Measurements from ENCODE around the gene SPATA25. TPM values are rescaled to one million over a fixed set of nuclear protein-coding genes. Genes with fewer than 3 reads are reported as not detected.
A peak's percentile ranks its signal among the peaks of the same experiment; 100 is the strongest.
"Not testable (repeated sequence)": the region's sequence is repeated elsewhere in the genome, so short reads cannot be mapped to it uniquely, and the experiment has no call there.

SPATA25 gene
- total RNA-seq, 1 donor from 2014 or later = 10.2 TPM

DNA sequence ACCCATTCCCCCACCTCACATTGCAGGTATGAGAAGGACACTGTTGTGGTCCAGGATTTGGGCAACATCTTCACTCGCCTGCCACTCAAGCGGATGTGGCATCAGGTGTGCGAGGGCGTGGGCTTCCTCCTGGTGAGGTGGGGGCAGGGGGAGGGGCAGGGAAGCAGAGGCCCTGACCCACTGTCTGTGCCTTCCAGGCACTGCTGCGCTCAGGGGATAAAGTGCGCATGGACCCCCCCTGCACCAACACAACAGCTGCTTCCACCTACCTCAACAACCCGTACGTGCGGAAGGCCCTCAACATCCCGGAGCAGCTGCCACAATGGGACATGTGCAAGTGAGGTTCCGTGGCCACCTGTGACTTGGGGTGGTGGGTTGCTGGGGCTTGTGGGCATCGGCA is 7.4 kb upstream of the SPATA25 start:
- no peak for DNase-seq (ENCODE audit: low read depth)

DNA sequence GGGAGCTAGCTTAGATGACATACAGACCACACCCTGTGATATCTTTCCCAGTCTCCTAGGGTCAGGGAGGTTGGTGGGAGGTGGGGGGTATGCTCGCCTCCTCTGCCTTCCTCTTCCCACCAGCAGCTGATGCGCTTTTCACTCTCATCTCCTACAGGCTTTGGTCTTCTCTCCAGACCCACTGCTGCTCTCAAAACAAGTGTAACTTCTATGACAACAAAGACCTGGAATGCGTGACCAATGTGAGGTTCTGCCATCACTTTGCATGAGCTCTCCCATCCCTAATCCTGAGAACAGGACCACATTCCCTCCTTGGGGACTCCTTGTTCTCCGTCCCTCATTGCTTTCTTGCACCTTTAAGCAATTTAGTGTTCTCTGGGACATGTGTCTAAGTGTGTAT is 6.4 kb upstream of the SPATA25 start:
- no peak for DNase-seq (ENCODE audit: low read depth)

DNA sequence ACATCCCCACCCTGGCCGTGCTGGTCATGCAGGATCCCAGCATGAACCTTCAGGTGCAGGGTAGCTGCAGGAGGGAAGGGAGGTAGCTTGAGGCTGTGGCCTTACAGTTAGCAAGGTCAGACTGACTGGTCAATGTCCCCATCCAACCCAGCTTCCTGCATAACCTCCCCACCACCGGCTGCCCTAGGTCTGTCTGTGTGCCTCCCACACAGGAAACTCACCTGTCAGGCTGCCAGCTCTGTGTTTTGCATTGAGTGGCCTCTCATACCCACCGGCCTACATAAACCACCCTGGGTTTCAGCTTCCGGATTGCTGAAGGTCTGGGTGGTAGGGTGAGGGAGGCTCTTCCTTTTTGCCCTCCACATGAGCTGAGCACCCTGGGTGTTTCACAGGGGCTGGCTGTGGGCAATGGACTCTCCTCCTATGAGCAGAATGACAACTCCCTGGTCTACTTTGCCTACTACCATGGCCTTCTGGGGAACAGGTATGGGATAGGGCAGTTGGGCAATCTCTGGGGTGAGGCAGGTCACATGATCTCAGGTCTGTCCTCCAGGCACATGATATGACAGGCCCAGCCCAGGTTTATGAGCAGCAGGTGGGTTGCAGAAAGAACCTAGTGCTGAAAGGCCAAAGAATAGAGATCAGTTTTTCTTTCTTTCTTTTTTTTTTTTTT is 5.5 kb upstream of the SPATA25 start:
- no peak for DNase-seq (ENCODE audit: low read depth)

- DNase-seq (ENCODE audit: low read depth) = peak; percentile 49
Observed at GRCh38 chr20:45892049-45892825, 4.8 kb upstream of the SPATA25 start.

DNA sequence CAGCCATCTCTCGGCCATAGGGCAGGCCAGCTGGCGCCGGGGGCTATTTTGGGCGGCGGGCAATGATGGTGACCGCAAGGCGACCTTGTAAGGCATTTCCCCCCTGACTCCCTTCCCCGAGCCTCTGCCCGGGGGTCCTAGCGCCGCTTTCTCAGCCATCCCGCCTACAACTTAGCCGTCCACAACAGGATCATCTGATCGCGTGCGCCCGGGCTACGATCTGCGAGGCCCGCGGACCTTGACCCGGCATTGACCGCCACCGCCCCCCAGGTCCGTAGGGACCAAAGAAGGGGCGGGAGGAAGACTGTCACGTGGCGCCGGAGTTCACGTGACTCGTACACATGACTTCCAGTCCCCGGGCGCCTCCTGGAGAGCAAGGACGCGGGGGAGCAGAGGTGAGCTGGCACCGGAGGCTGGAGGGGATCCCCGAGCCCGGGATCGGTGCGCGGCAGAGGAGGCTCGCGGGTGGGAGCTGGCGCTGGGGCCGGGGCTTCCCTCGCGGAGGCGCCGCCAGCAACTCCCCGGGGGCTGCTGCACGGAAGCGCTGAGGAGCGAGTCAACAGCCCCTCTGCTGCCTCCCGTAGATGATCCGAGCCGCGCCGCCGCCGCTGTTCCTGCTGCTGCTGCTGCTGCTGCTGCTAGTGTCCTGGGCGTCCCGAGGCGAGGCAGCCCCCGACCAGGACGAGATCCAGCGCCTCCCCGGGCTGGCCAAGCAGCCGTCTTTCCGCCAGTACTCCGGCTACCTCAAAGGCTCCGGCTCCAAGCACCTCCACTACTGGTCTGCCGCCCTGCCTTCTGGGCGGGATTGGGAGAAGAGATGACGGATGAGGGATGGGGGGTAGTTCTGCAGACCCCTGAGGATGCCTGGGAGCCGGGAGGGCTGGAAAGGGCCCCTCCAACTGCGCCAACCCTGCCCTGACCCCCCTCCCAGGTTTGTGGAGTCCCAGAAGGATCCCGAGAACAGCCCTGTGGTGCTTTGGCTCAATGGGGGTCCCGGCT is 3.9 kb upstream of the SPATA25 start, which contains the start of the genes CTSA and NEURL2:
CTSA (plus strand) TSS at position 351 of the 999 bp plus-strand sequence; CDS start at position 585, 234 bp downstream.
NEURL2 (minus strand) TSS at position 224 of the 999 bp plus-strand sequence; CDS start at position 7, 217 bp downstream.
- peak; percentile 98 for DNase-seq (ENCODE audit: low read depth)

- DNase-seq (ENCODE audit: low read depth) = peak; percentile 91
Observed at GRCh38 chr20:45890077-45890984, 2.9 kb upstream of the SPATA25 start.

DNA sequence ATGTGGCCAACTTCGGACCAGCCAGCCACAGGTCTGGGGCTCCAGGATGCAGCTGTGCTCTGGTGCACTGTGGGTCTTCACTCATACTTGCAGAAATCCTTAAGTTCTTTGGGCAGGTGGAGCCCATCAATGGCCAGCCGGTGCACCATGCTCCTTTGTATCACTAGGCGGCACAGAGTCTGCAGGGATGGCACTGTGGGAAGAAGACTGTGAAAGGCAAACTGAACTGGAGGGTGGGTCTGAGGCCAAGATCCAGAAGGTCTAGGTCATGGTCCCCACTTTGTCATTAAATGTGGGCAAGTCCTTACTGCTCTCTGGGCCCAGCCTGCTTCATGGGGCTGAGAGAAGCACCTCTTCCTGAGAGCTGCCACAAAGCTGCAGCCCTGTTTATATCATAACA is 1.3 kb upstream of the SPATA25 start:
- DNase-seq (ENCODE audit: low read depth) = peak; percentile 46

- no peak for DNase-seq (ENCODE audit: low read depth)
Observed at GRCh38 chr20:45886590-45887345, 654 bp downstream of the SPATA25 start.

- DNase-seq (ENCODE audit: low read depth) = no peak
Observed at GRCh38 chr20:45883100-45883469, 4.3 kb downstream of the SPATA25 start.

GRCh38 chr20:45882469-45883099 is 4.8 kb downstream of the SPATA25 start:
- no peak for DNase-seq (ENCODE audit: low read depth)

GRCh38 chr20:45880988-45881788 is 6.2 kb downstream of the SPATA25 start, which contains the start of gene ZSWIM1:
ZSWIM1 (plus strand) TSS chr20:45881227; CDS start chr20:45882593, 1,366 bp downstream.
- DNase-seq (ENCODE audit: low read depth) = peak; percentile 100

GRCh38 chr20:45878076-45878761 is 9.2 kb downstream of the SPATA25 start:
- peak; percentile 25 for DNase-seq (ENCODE audit: low read depth)

GRCh38 chr20:45874576-45874975 is 12.8 kb downstream of the SPATA25 start:
- no peak for DNase-seq (ENCODE audit: low read depth)

GRCh38 chr20:45874104-45874481 is 13.3 kb downstream of the SPATA25 start:
- DNase-seq (ENCODE audit: low read depth) = not testable (repeated sequence)

DNA sequence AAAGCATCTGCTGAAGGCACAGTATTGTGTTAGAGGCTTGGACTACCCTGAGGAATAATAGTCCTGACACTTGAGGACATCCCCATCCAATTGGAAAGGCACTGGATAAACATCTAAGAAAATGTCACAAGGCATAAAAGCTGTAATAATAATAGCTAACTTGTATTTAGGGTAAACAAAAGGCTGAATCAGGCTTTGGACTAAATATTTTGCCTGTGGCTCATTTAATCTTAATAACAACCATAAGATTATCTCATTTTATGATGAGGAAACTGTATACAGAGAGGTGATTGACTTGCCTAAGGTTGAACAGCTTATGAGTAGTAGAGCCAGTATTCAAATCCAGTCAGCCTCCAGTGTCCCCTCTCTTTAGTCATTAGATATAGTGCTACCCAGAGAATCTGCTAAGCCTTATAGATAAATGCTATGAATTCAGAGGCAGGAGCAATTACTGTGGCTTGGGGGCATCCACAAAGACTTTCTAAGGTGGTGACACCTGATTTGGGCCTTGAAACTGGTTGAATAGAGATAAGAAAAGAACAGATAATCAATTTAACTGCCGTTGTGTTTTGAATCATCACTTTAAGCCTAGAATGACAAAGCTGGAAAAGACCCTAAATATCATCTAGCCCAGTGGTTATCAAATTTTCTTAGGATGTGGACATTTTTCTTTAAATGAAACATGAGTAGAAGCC is 13.9 kb downstream of the SPATA25 start:
- no peak for DNase-seq (ENCODE audit: low read depth)

- DNase-seq (ENCODE audit: low read depth) = no peak
Observed at GRCh38 chr20:45872626-45873025, 14.8 kb downstream of the SPATA25 start.

DNA sequence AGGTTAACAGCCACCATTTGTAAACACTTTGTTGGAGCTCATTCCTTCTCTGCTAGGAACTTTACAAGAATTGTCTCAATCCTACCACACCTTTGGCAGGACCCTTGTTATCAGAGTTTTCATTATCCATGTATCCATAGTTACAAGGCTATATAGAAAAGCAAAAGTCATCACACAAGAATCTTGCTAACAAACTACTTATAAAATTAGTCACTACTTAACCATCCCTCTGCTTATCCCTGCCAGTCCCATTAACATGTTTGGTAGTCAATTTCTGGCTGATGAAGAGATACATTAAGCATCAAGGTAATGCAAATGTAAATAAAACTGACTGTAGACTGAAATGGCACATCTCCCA is 19.6 kb downstream of the SPATA25 start:
- DNase-seq (ENCODE audit: low read depth) = no peak
